ENCODE results near the gene ARHGAP26. TPM values are rescaled to one million over a fixed set of nuclear protein-coding genes. Genes with fewer than 3 reads are reported as not detected.

ARHGAP26 gene
- total RNA-seq, 1 experiment from 2014 or later = 34.5 TPM

GRCh38 chr5:143094087-143094521 lies 323.9 kb downstream of the ARHGAP26 start:
- H3K36me3 ChIP-seq (ENCODE audit: control insufficient read depth in 1 of 2, insufficient read depth in 2 of 2, low read length in 2 of 2) = no peaks in the 10 kb centered on the region
- DNase-seq (ENCODE audit: low read depth, low spot score) (no peak), ATAC-seq (no peak)
- no peak overlapping the region for H3K4me3 ChIP-seq (replicated peaks in 1 of 2; ENCODE audit: low read depth in 1 of 2, low read length in 2 of 2)
- no TSS peak for BruUV-seq (replicated peaks)
- no peaks in the 10 kb centered on the region for H4K20me1 ChIP-seq (ENCODE audit: insufficient read depth)
- H2AFZ ChIP-seq (ENCODE audit: low read depth, low read length, poor library complexity, severe bottlenecking) = no peak overlapping the region
- POLR2A ChIA-PET = no interaction called here
- no peak overlapping the region for H3K4me2 ChIP-seq (ENCODE audit: low read length)
- TF ChIP-seq ZBTB33 (IDR thresholded peaks at IDR 0.05; ENCODE audit: extremely low read depth, insufficient replicate concordance, low read length) (no peak), SP1 (IDR thresholded peaks at IDR 0.05; ENCODE audit: low read depth) (no peak), MAX (IDR thresholded peaks at IDR 0.05) (no peak), EZH2 (IDR thresholded peaks at IDR 0.05) (no peak), SIN3A (IDR thresholded peaks at IDR 0.05; ENCODE audit: low read depth) (no peak), YY1 (IDR thresholded peaks at IDR 0.05; ENCODE audit: extremely low read depth, insufficient replicate concordance, low read depth, low read length) (no peak), ELF1 (IDR thresholded peaks at IDR 0.05; ENCODE audit: borderline replicate concordance, low read depth) (no peak), REST (IDR thresholded peaks at IDR 0.05; ENCODE audit: low read depth) (no peak), RAD21 (IDR thresholded peaks at IDR 0.05; ENCODE audit: low read depth) (no peak)
- no peak overlapping the region for H3K27ac ChIP-seq (ENCODE audit: low read depth, low read length)
- intact Hi-C loops (cut with micrococcal nuclease) = no loop called here
- no peaks in the 10 kb centered on the region for H3K27me3 ChIP-seq (ENCODE audit: insufficient read depth, low read length)
- CTCF ChIA-PET = no interaction called here
- no peak overlapping the region for H3K9ac ChIP-seq (ENCODE audit: low read length)
- H3K9me2 ChIP-seq (ENCODE audit: insufficient read depth) = no peaks in the 10 kb centered on the region
- peaks cover 0 to 13% of the 10 kb centered on the region in 2 experiments; a peak in 2 of 4 replicates for H3K4me1 ChIP-seq (ENCODE audit: control insufficient read depth in 1 of 2, insufficient read depth in 2 of 2, low read length in 2 of 2)
- no peaks in the 10 kb centered on the region for H3K9me3 ChIP-seq (ENCODE audit: control insufficient read depth in 1 of 2, insufficient read depth in 1 of 2, low read depth in 1 of 2, low read length in 2 of 2)
- H3K79me2 ChIP-seq (ENCODE audit: insufficient read depth, low read length) = no peaks in the 10 kb centered on the region
- RAD21 ChIA-PET (ENCODE audit: low non-redundant PET in 1 of 2, low total read pairs in 2 of 2, uncharacterized antibody in 2 of 2, unreplicated experiment in 2 of 2) = no interaction called here
